Neural progenitor cell (in vitro differentiated cells): Measurements from ENCODE around the gene DOCK3.

Experiments used
- CTCF ChIP-seq: fragments of 200-600 bp; sonication (generic); IDR thresholded peaks from 2 replicates; pipeline ENCODE4 v1.5.1; 2017; ENCODE audit warnings: antibody characterized with exemption, mild to moderate bottlenecking
- EZH2 ChIP-seq: fragments of 200-600 bp; sonication (generic); IDR thresholded peaks from 2 replicates; pipeline ENCODE4 v1.6.1; 2017; ENCODE audit warnings: antibody characterized with exemption, mild to moderate bottlenecking, moderate library complexity
- EZH2phosphoT487 ChIP-seq: fragments of 200-600 bp; sonication (generic); IDR thresholded peaks from 2 replicates; pipeline ENCODE4 v1.6.1; 2017; ENCODE audit warnings: antibody characterized with exemption

- TF ChIP-seq EZH2 (no peak), CTCF (no peak), EZH2phosphoT487 (no peak)
These were observed 704.0 kb downstream of the DOCK3 start for GRCh38 chr3:51378726-51379125.
